ENCODE measurements around the gene APCDD1L.

Gene APCDD1L

DNA sequence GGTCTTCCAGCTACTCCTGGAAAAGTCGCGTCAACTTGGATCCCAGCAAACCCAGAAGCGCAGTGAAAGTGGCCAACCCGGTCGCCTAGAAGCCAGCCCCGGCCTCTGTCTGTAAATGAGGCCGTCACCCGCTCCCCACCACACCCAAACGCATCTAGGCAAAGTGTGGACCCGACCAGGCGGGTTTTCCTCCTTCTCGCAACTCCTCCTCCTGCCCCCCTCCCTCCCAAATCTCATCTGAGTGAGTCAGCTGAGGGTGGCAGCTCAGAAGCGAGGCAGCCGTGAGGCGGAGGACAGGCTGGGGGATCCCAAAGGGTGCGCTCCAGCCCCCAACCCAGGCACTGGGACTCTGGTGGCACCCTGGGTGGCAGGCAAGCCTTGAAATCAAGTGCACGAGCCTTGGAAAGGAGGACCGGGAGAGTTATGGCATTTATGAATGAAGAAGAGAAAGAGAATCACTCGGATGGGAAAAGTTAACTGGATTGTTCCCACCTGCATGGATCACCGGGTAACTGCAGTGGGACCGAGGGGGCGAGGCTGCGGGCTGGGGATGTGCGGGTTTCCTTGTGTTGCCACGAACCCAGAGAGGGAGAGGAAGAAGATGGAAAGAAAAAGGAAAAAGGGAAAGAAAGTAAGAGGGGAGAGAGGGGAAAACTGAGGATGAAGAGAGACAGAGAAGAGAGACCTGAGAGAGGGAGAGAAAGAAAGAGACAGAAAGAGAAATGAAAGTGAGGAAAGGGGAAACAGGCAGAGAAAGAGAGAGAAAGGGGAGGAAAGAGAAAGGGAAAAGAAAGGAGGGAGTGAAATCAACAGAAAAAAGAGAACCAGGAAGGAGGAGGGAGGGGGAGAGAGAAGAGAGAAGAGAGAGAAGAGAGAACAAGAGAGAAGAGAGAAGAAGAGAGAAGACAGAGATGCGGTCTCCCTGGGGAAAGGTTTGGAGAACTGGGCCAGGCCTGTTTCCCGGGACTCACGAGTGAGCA lies at the start of gene APCDD1L:
APCDD1L (minus strand) TSS at position 167 of the 980 bp plus-strand sequence. CDS start 692 bp downstream, outside the sequence.
- Histone ChIP-seq H3K9me3 (ENCODE audit: insufficient read depth, low read length) (no peaks in the 10 kb centered on the region), H3K9ac (ENCODE audit: low read length) (no peak within 1 kb of the TSS), H3K79me2 (ENCODE audit: insufficient read depth, low read length) (no peaks in the 10 kb centered on the region), H3K4me3 (ENCODE audit: insufficient read depth, low read length, poor library complexity, severe bottlenecking) (no peak within 1 kb of the TSS), H3K9me2 (replicated peaks; ENCODE audit: insufficient read depth, low read length) (no peaks in the 10 kb centered on the region), H3K36me3 (ENCODE audit: low read length) (no peaks in the 10 kb centered on the region), H3K4me2 (ENCODE audit: low read depth, low read length, poor library complexity, severe bottlenecking) (no peak within 1 kb of the TSS), H3K27ac (ENCODE audit: low read depth, low read length) (no peak within 1 kb of the TSS), H3F3A (ENCODE audit: insufficient read depth) (no peaks in the 10 kb centered on the region), H4K20me1 (ENCODE audit: low read depth, low read length) (no peaks in the 10 kb centered on the region), H2AFZ (ENCODE audit: low read depth, low read length, severe bottlenecking) (no peak within 1 kb of the TSS), H3K27me3 (ENCODE audit: low read length) (no peaks in the 10 kb centered on the region)
- TF ChIP-seq EZH2phosphoT487 (conservative IDR thresholded peaks at IDR 0.05; ENCODE audit: low read length), result no peak
- no peak for TF ChIP-seq CTCF (IDR thresholded peaks at IDR 0.05; ENCODE audit: insufficient read depth, low read length, poor library complexity, severe bottlenecking)

DNA sequence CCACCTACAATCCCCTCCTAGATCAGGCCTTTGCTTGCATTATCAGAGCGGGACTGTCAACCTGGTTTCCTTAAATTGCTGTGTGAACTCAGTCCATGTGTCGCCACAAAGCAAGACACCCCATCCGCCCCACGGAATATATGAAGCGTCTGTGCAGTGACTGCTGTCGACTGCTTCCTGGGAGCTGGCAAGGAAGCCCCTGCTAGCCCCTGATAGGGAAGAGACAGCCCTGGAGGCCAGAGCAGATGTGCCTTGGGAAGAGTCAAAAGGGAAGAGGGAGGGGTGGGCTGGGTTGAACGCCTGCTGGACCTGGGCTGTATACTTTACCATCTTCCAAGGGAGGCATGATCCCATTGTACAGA lies 44.1 kb upstream of the APCDD1L start:
- Histone ChIP-seq H3F3A (ENCODE audit: insufficient read depth) (no peaks in the 10 kb centered on the region), H3K27ac (ENCODE audit: low read depth, low read length) (no peak overlapping the region), H4K20me1 (ENCODE audit: low read depth, low read length) (no peaks in the 10 kb centered on the region), H3K79me2 (ENCODE audit: insufficient read depth, low read length) (no peaks in the 10 kb centered on the region), H2AFZ (ENCODE audit: low read depth, low read length, severe bottlenecking) (no peak overlapping the region), H3K36me3 (ENCODE audit: low read length) (no peaks in the 10 kb centered on the region), H3K4me2 (ENCODE audit: low read depth, low read length, poor library complexity, severe bottlenecking) (no peak overlapping the region), H3K27me3 (ENCODE audit: low read length) (no peaks in the 10 kb centered on the region), H3K9ac (ENCODE audit: low read length) (no peak overlapping the region), H3K9me3 (ENCODE audit: insufficient read depth, low read length) (no peaks in the 10 kb centered on the region), H3K4me3 (ENCODE audit: insufficient read depth, low read length, poor library complexity, severe bottlenecking) (no peak overlapping the region), H3K9me2 (replicated peaks; ENCODE audit: insufficient read depth, low read length) (no peaks in the 10 kb centered on the region)
- TF ChIP-seq EZH2phosphoT487 (conservative IDR thresholded peaks at IDR 0.05; ENCODE audit: low read length) (no peak), CTCF (IDR thresholded peaks at IDR 0.05; ENCODE audit: insufficient read depth, low read length, poor library complexity, severe bottlenecking) (no peak)

- no peaks in the 10 kb centered on the region for H3K9me2 ChIP-seq (replicated peaks; ENCODE audit: insufficient read depth, low read length)
- no peak overlapping the region for H3K9ac ChIP-seq (ENCODE audit: low read length)
- H3F3A ChIP-seq (ENCODE audit: insufficient read depth), result no peaks in the 10 kb centered on the region
- H3K27ac ChIP-seq (ENCODE audit: low read depth, low read length), result no peak overlapping the region
- H4K20me1 ChIP-seq (ENCODE audit: low read depth, low read length), result no peaks in the 10 kb centered on the region
- H3K4me2 ChIP-seq (ENCODE audit: low read depth, low read length, poor library complexity, severe bottlenecking), result no peak overlapping the region
- no peaks in the 10 kb centered on the region for H3K79me2 ChIP-seq (ENCODE audit: insufficient read depth, low read length)
- H2AFZ ChIP-seq (ENCODE audit: low read depth, low read length, severe bottlenecking), result no peak overlapping the region
- TF ChIP-seq CTCF (IDR thresholded peaks at IDR 0.05; ENCODE audit: insufficient read depth, low read length, poor library complexity, severe bottlenecking) (no peak), EZH2phosphoT487 (conservative IDR thresholded peaks at IDR 0.05; ENCODE audit: low read length) (no peak)
- H3K36me3 ChIP-seq (ENCODE audit: low read length), result no peaks in the 10 kb centered on the region
- H3K9me3 ChIP-seq (ENCODE audit: insufficient read depth, low read length), result no peaks in the 10 kb centered on the region
- no peak overlapping the region for H3K4me3 ChIP-seq (ENCODE audit: insufficient read depth, low read length, poor library complexity, severe bottlenecking)
- no peaks in the 10 kb centered on the region for H3K27me3 ChIP-seq (ENCODE audit: low read length)
Measured at GRCh38 chr20:58558486-58559367, 43.5 kb upstream of the APCDD1L start.
